ENCODE results near the gene ZNF77.

The ZNF77 gene

GRCh38 chr19:2970201-2970835, 25.5 kb upstream of the ZNF77 start:
- Histone ChIP-seq H3K36me3 (ENCODE audit: insufficient read depth, low read length) (no peaks in the 10 kb centered on the region), H4K20me1 (ENCODE audit: insufficient read depth, low read length) (no peaks in the 10 kb centered on the region), H2AFZ (ENCODE audit: low read depth, low read length) (no peak overlapping the region), H3K4me2 (ENCODE audit: insufficient read depth, low read length) (no peak overlapping the region), H3K4me3 (ENCODE audit: low read depth in 1 of 2, low read length in 2 of 2) (no peak overlapping the region), H3K27me3 (ENCODE audit: insufficient read depth, low read length, poor library complexity) (no peaks in the 10 kb centered on the region), H3K27ac (ENCODE audit: low read length) (no peak overlapping the region), H3K79me2 (ENCODE audit: insufficient read depth, low read length) (no peaks in the 10 kb centered on the region), H3K4me1 (ENCODE audit: insufficient read depth, low read length) (peaks cover 6% of the 10 kb centered on the region), H3K9ac (ENCODE audit: low read depth, low read length) (no peak overlapping the region), H3K9me3 (ENCODE audit: insufficient read depth, low read length, severe bottlenecking) (no peaks in the 10 kb centered on the region)
- DNase-seq (no peak), ATAC-seq (ENCODE audit: insufficient read depth, low read depth) (no peak)
- TF ChIP-seq EZH2 (IDR thresholded peaks at IDR 0.05; ENCODE audit: borderline replicate concordance, low read depth, low read length, severe bottlenecking) (no peak), CTCF (IDR thresholded peaks at IDR 0.05; ENCODE audit: borderline replicate concordance, extremely low read depth, low read length, poor library complexity, severe bottlenecking) (no peak)

- peak; percentile 39 for DNase-seq
- Histone ChIP-seq H3K4me1 (ENCODE audit: insufficient read depth, low read length) (peaks cover 6% of the 10 kb centered on the region), H3K4me3 (ENCODE audit: low read depth in 1 of 2, low read length in 2 of 2) (no peak overlapping the region), H3K27me3 (ENCODE audit: insufficient read depth, low read length, poor library complexity) (no peaks in the 10 kb centered on the region), H3K4me2 (ENCODE audit: insufficient read depth, low read length) (no peak overlapping the region), H3K9me3 (ENCODE audit: insufficient read depth, low read length, severe bottlenecking) (no peaks in the 10 kb centered on the region), H3K36me3 (ENCODE audit: insufficient read depth, low read length) (no peaks in the 10 kb centered on the region), H2AFZ (ENCODE audit: low read depth, low read length) (no peak overlapping the region), H4K20me1 (ENCODE audit: insufficient read depth, low read length) (no peaks in the 10 kb centered on the region), H3K27ac (ENCODE audit: low read length) (no peak overlapping the region), H3K79me2 (ENCODE audit: insufficient read depth, low read length) (no peaks in the 10 kb centered on the region), H3K9ac (ENCODE audit: low read depth, low read length) (no peak overlapping the region)
- TF ChIP-seq CTCF (IDR thresholded peaks at IDR 0.05; ENCODE audit: borderline replicate concordance, extremely low read depth, low read length, poor library complexity, severe bottlenecking), result no peak
- no peak for TF ChIP-seq EZH2 (IDR thresholded peaks at IDR 0.05; ENCODE audit: borderline replicate concordance, low read depth, low read length, severe bottlenecking)
- ATAC-seq (ENCODE audit: insufficient read depth, low read depth), result peak; percentile 65
These were observed 24.3 kb upstream of the ZNF77 start for GRCh38 chr19:2969104-2969504.

- H3K4me3 ChIP-seq (ENCODE audit: low read depth in 1 of 2, low read length in 2 of 2), result no peak overlapping the region
- no peak overlapping the region for H2AFZ ChIP-seq (ENCODE audit: low read depth, low read length)
- no peak overlapping the region for H3K27ac ChIP-seq (ENCODE audit: low read length)
- H3K36me3 ChIP-seq (ENCODE audit: insufficient read depth, low read length), result no peaks in the 10 kb centered on the region
- no peak for TF ChIP-seq EZH2 (IDR thresholded peaks at IDR 0.05; ENCODE audit: borderline replicate concordance, low read depth, low read length, severe bottlenecking)
- TF ChIP-seq CTCF (IDR thresholded peaks at IDR 0.05; ENCODE audit: borderline replicate concordance, extremely low read depth, low read length, poor library complexity, severe bottlenecking), result no peak
- H3K4me1 ChIP-seq (ENCODE audit: insufficient read depth, low read length), result peaks cover 6% of the 10 kb centered on the region
- no peak overlapping the region for H3K9ac ChIP-seq (ENCODE audit: low read depth, low read length)
- no peaks in the 10 kb centered on the region for H3K79me2 ChIP-seq (ENCODE audit: insufficient read depth, low read length)
- DNase-seq, result no peak
- H4K20me1 ChIP-seq (ENCODE audit: insufficient read depth, low read length), result no peaks in the 10 kb centered on the region
- no peak overlapping the region for H3K4me2 ChIP-seq (ENCODE audit: insufficient read depth, low read length)
- ATAC-seq (ENCODE audit: insufficient read depth, low read depth), result no peak
- H3K27me3 ChIP-seq (ENCODE audit: insufficient read depth, low read length, poor library complexity), result no peaks in the 10 kb centered on the region
- H3K9me3 ChIP-seq (ENCODE audit: insufficient read depth, low read length, severe bottlenecking), result no peaks in the 10 kb centered on the region
These were observed 23.2 kb upstream of the ZNF77 start for GRCh38 chr19:2967972-2968371.

All from DND-41 (cell line).